HEK293 (cell line): ENCODE data around the gene ESCO1.
A peak's percentile ranks its signal among the peaks of the same experiment; 100 is the strongest.
"Not testable (repeated sequence)": the region's sequence is repeated elsewhere in the genome, so short reads cannot be mapped to it uniquely, and the experiment has no call there.

Experiments used
- CTCF ChIA-PET: fragments of 350-600 bp; formaldehyde crosslinking; extraction: SDS; loops from one replicate; lab custom pipeline; 2021; ENCODE audit warnings: antibody characterized with exemption; lab: Yijun Ruan, JAX
- POLR2A ChIA-PET: fragments of 300-600 bp; formaldehyde crosslinking; extraction: SDS; loops from one replicate; lab custom pipeline; 2020; ENCODE audit warnings: antibody characterized with exemption, inconsistent platforms; lab: Yijun Ruan, JAX
- H3K27ac ChIP-seq: fragments of 200-500 bp; sonication (Bioruptor generic); 2 replicates; pipeline ENCODE4 v1.5.1; 2014; ENCODE audit warnings: low read depth, low read length, control low read depth, inconsistent platforms; ENCODE audit errors: extremely low read depth
- H3K36me3 ChIP-seq, 2 experiments: fragments of 200-500 bp in 1 of 2; sonication (Bioruptor generic) in 1 of 2; 1 replicate in 1 of 2; 2 replicates in 1 of 2; pipeline ENCODE4 v1.5.1; 2014 to 2017; ENCODE audit warnings: inconsistent platforms in 2 of 2, low read length in 2 of 2; ENCODE audit not compliant: control insufficient read depth in 2 of 2, insufficient read depth in 1 of 2
- H3K4me1 ChIP-seq: fragments of 200-500 bp; sonication (Bioruptor generic); 2 replicates; pipeline ENCODE4 v1.5.1; 2014; ENCODE audit warnings: mild to moderate bottlenecking, low read length, inconsistent platforms; ENCODE audit not compliant: control insufficient read depth, insufficient read depth
- H3K4me3 ChIP-seq: 2 replicates; pipeline ENCODE4 v1.5.1; 2011; ENCODE audit warnings: low read depth, mild to moderate bottlenecking, control low read depth, low read length, moderate library complexity
- H3K9me3 ChIP-seq: fragments of 200-500 bp; sonication (Bioruptor generic); 2 replicates; pipeline ENCODE4 v1.5.1; 2014; ENCODE audit warnings: low read depth, low read length, inconsistent platforms; ENCODE audit not compliant: control insufficient read depth, insufficient read depth
- EGR2 ChIP-seq: fragments of 450-650 bp; formaldehyde crosslinking; IDR thresholded peaks from 2 replicates; pipeline ENCODE4 v1.5.1; 2016; ENCODE audit warnings: low read depth, missing biosample characterization, missing genetic modification characterization
- GLIS1 ChIP-seq: fragments of 450-650 bp; formaldehyde crosslinking; IDR thresholded peaks from 2 replicates; pipeline ENCODE4 v1.5.1; 2016; ENCODE audit warnings: missing biosample characterization, missing genetic modification characterization
- MEIS1 ChIP-seq: sonication (generic); formaldehyde crosslinking; IDR thresholded peaks from 2 replicates; pipeline ENCODE4 v1.8.1; 2022; ENCODE audit warnings: missing genetic modification reagents, mild to moderate bottlenecking, borderline replicate concordance
- MZF1 ChIP-seq: fragments of 450-650 bp; formaldehyde crosslinking; IDR thresholded peaks from 2 replicates; pipeline ENCODE4 v1.5.1; 2017; ENCODE audit warnings: missing biosample characterization, missing genetic modification characterization, borderline replicate concordance
- OVOL3 ChIP-seq: fragments of 450-650 bp; formaldehyde crosslinking; IDR thresholded peaks from 2 replicates; pipeline ENCODE4 v1.5.1; 2016; ENCODE audit warnings: missing biosample characterization, missing genetic modification characterization
- SP3 ChIP-seq: fragments of 450-650 bp; formaldehyde crosslinking; IDR thresholded peaks from 2 replicates; pipeline ENCODE4 v1.5.1; 2016; ENCODE audit warnings: missing biosample characterization, missing genetic modification characterization
- TCF7L2 ChIP-seq: IDR thresholded peaks from 2 replicates; pipeline ENCODE4 v1.6.1; 2011; ENCODE audit warnings: low read depth, mild to moderate bottlenecking, inconsistent platforms, low read length, moderate library complexity, borderline replicate concordance
- ZBTB8A ChIP-seq: fragments of 450-650 bp; formaldehyde crosslinking; IDR thresholded peaks from 2 replicates; pipeline ENCODE4 v1.5.1; 2016; ENCODE audit warnings: missing biosample characterization, missing genetic modification characterization
- ZFP41 ChIP-seq: fragments of 450-650 bp; formaldehyde crosslinking; IDR thresholded peaks from 2 replicates; pipeline ENCODE4 v1.5.1; 2016; ENCODE audit warnings: missing biosample characterization, missing genetic modification characterization, borderline replicate concordance
- ZFP69B ChIP-seq: fragments of 450-650 bp; formaldehyde crosslinking; IDR thresholded peaks from 2 replicates; pipeline ENCODE4 v1.5.1; 2016; ENCODE audit warnings: missing biosample characterization, missing genetic modification characterization
- ZNF133 ChIP-seq: fragments of 450-650 bp; formaldehyde crosslinking; IDR thresholded peaks from 2 replicates; pipeline ENCODE4 v1.5.1; 2016; ENCODE audit warnings: missing biosample characterization, missing genetic modification characterization
- ZNF16 ChIP-seq: fragments of 450-650 bp; formaldehyde crosslinking; IDR thresholded peaks from 2 replicates; pipeline ENCODE4 v1.5.1; 2016; ENCODE audit warnings: low read depth, missing biosample characterization, missing genetic modification characterization
- ZNF391 ChIP-seq: fragments of 450-650 bp; formaldehyde crosslinking; IDR thresholded peaks from 2 replicates; pipeline ENCODE4 v1.5.1; 2016; ENCODE audit warnings: low read depth, missing biosample characterization, missing genetic modification characterization, borderline replicate concordance
- ZNF548 ChIP-seq: fragments of 450-650 bp; formaldehyde crosslinking; IDR thresholded peaks from 2 replicates; pipeline ENCODE4 v1.5.1; 2016; ENCODE audit warnings: missing biosample characterization, missing genetic modification characterization
- ZNF555 ChIP-seq: fragments of 450-650 bp; formaldehyde crosslinking; conservative IDR thresholded peaks from 2 replicates; pipeline ENCODE4 v1.5.1; 2017; ENCODE audit warnings: missing biosample characterization, mild to moderate bottlenecking, missing genetic modification characterization, inconsistent platforms
- ZNF558 ChIP-seq: fragments of 450-650 bp; formaldehyde crosslinking; IDR thresholded peaks from 2 replicates; pipeline ENCODE4 v1.5.1; 2016; ENCODE audit warnings: missing biosample characterization, missing genetic modification characterization
- ZNF560 ChIP-seq: fragments of 450-650 bp; formaldehyde crosslinking; IDR thresholded peaks from 2 replicates; pipeline ENCODE4 v1.5.1; 2017; ENCODE audit warnings: missing biosample characterization, missing genetic modification characterization, borderline replicate concordance
- ZNF785 ChIP-seq: fragments of 450-650 bp; formaldehyde crosslinking; IDR thresholded peaks from 2 replicates; pipeline ENCODE4 v1.5.1; 2016; ENCODE audit warnings: missing biosample characterization, missing genetic modification characterization
- ZNF843 ChIP-seq: fragments of 450-650 bp; formaldehyde crosslinking; IDR thresholded peaks from 2 replicates; pipeline ENCODE4 v1.5.1; 2016; ENCODE audit warnings: missing biosample characterization, missing genetic modification characterization
- TF ChIP-seq, protein P1 (sequence below): fragments of 450-650 bp; formaldehyde crosslinking; IDR thresholded peaks from 2 replicates; pipeline ENCODE4 v1.5.1; 2016; ENCODE audit warnings: missing biosample characterization, missing genetic modification characterization
- TF ChIP-seq, protein P2 (sequence below): fragments of 450-650 bp; formaldehyde crosslinking; IDR thresholded peaks from 2 replicates; pipeline ENCODE4 v1.5.1; 2017; ENCODE audit warnings: missing biosample characterization, missing genetic modification characterization

Gene ESCO1

GRCh38 chr18:21593540-21594257 is 6.8 kb downstream of the ESCO1 start:
- no peak overlapping the region for H3K27ac ChIP-seq
- CTCF ChIA-PET = no interaction called here
- H3K4me1 ChIP-seq = 0 out of 2 replicates have a peak, but pooled peaks cover 4% of the 10 kb centered on the region
- POLR2A ChIA-PET = no interaction called here
- peaks cover 8 to 17% of the 10 kb centered on the region in 2 experiments; a peak in 2 of 3 replicates for H3K36me3 ChIP-seq
- TF ChIP-seq TCF7L2 (no peak), SP3 (tag by site-specific recombination) (no peak), ZFP41 (tag by site-specific recombination) (no peak), GLIS1 (tag by site-specific recombination) (no peak), ZFP69B (tag by site-specific recombination) (no peak), ZNF558 (no peak), ZNF16 (no peak), ZNF560 (tag by site-specific recombination) (no peak), ZNF785 (tag by site-specific recombination) (no peak), ZBTB8A (tag by site-specific recombination) (no peak), ZNF843 (no peak), OVOL3 (tag by site-specific recombination) (no peak), MEIS1 (CRISPR knock-in tag) (no peak)
- TF ChIP-seq, protein P1, sequence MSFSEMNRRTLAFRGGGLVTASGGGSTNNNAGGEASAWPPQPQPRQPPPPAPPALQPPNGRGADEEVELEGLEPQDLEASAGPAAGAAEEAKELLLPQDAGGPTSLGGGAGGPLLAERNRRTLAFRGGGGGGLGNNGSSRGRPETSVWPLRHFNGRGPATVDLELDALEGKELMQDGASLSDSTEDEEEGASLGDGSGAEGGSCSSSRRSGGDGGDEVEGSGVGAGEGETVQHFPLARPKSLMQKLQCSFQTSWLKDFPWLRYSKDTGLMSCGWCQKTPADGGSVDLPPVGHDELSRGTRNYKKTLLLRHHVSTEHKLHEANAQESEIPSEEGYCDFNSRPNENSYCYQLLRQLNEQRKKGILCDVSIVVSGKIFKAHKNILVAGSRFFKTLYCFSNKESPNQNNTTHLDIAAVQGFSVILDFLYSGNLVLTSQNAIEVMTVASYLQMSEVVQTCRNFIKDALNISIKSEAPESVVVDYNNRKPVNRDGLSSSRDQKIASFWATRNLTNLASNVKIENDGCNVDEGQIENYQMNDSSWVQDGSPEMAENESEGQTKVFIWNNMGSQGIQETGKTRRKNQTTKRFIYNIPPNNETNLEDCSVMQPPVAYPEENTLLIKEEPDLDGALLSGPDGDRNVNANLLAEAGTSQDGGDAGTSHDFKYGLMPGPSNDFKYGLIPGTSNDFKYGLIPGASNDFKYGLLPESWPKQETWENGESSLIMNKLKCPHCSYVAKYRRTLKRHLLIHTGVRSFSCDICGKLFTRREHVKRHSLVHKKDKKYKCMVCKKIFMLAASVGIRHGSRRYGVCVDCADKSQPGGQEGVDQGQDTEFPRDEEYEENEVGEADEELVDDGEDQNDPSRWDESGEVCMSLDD (tag by site-specific recombination) = no peak
- no peak overlapping the region for H3K4me3 ChIP-seq
- H3K9me3 ChIP-seq = no peaks in the 10 kb centered on the region

DNA sequence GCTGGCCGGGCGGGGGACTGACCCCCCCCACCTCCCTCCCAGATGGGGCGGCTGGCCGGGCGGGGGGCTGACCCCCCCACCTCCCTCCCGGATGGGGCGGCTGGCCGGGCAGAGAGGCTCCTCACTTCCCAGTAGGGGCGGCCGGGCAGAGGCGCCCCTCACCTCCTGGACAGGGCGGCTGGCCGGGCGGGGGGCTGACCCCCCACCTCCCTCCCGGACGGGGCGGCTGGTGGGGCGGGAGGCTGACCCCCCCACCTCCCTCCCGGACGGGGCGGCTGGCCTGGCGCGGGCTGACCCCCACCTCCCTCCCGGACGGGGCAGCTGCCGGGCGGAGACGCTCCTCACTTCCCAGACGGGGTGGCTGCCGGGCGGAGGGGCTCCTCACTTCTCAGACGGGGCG is 8.1 kb downstream of the ESCO1 start:
- H3K4me1 ChIP-seq, CTCF ChIA-PET, H3K27ac ChIP-seq, H3K9me3 ChIP-seq, POLR2A ChIA-PET, H3K4me3 ChIP-seq: not testable (repeated sequence)
- peaks cover 8 to 19% of the 10 kb centered on the region in 2 experiments; a peak in 2 of 3 replicates for H3K36me3 ChIP-seq

DNA sequence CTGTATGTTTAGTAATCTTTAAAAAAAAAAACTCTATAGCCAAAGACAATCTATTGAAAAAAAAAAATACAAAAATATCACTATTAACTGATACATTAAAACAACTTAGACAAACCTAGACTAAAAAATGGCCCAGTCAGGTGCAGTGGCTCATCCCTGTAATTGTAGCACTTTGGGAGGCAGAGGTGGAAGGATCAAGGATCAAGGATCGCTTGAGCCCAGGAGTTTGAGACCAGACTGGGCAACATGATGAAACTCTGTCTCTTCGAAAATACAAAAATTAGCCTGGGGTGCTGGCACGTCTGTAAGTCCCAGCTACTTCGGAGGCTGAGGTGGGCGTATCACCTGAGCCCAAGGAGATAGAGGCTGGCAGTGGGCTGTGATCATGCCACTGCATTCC is 16.1 kb downstream of the ESCO1 start:
- CTCF ChIA-PET = interaction anchor here (2.5 kb wide), 1 partner anchor 16 kb away, joined by 6 read pairs; the partner anchor contains the start of gene ESCO1
- POLR2A ChIA-PET = interaction anchor here (1.6 kb wide), 1 partner anchor 16 kb away, joined by 5 read pairs; the partner anchor contains the start of gene ESCO1

GRCh38 chr18:21575656-21576055 is 24.8 kb downstream of the ESCO1 start:
- CTCF ChIA-PET = interaction anchor here (0.6 kb wide), 1 partner anchor 18 kb away, joined by 4 read pairs; no protein-coding TSS in a partner anchor

More for the DNA sequence above, 16.1 kb downstream of the ESCO1 start:
- TF ChIP-seq EGR2 (tag by site-specific recombination) (0 out of 2 replicates have a peak, but pooled peaks have one; percentile 19), ZNF16 (no peak)
- Histone ChIP-seq H3K36me3 (peaks cover 12 to 30% of the 10 kb centered on the region in 2 experiments), H3K4me3 (no peak overlapping the region), H3K4me1 (no peaks in the 10 kb centered on the region), H3K9me3 (no peaks in the 10 kb centered on the region), H3K27ac (no peak overlapping the region)

More at GRCh38 chr18:21575656-21576055, 24.8 kb downstream of the ESCO1 start:
- POLR2A ChIA-PET = interaction anchor here (1.1 kb wide), 1 partner anchor 25 kb away, joined by 4 read pairs; the partner anchor contains the start of gene ESCO1
- Histone ChIP-seq H3K9me3 (no peaks in the 10 kb centered on the region), H3K27ac (no peak overlapping the region), H3K36me3 (peaks cover 49 to 58% of the 10 kb centered on the region in 2 experiments), H3K4me1 (no peaks in the 10 kb centered on the region), H3K4me3 (no peak overlapping the region)
- no peak for TF ChIP-seq ZNF391 (tag by site-specific recombination)
- no peak for TF ChIP-seq ZNF555 (tag by site-specific recombination)
- TF ChIP-seq, protein P2, sequence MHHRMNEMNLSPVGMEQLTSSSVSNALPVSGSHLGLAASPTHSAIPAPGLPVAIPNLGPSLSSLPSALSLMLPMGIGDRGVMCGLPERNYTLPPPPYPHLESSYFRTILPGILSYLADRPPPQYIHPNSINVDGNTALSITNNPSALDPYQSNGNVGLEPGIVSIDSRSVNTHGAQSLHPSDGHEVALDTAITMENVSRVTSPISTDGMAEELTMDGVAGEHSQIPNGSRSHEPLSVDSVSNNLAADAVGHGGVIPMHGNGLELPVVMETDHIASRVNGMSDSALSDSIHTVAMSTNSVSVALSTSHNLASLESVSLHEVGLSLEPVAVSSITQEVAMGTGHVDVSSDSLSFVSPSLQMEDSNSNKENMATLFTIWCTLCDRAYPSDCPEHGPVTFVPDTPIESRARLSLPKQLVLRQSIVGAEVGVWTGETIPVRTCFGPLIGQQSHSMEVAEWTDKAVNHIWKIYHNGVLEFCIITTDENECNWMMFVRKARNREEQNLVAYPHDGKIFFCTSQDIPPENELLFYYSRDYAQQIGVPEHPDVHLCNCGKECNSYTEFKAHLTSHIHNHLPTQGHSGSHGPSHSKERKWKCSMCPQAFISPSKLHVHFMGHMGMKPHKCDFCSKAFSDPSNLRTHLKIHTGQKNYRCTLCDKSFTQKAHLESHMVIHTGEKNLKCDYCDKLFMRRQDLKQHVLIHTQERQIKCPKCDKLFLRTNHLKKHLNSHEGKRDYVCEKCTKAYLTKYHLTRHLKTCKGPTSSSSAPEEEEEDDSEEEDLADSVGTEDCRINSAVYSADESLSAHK (tag by site-specific recombination) = no peak
- no peak for TF ChIP-seq MZF1
- no peak for TF ChIP-seq ZNF133 (tag by site-specific recombination)
- no peak for TF ChIP-seq ZNF548 (tag by site-specific recombination)
